ENCODE results near the gene PLPP7. TPM values are rescaled to one million over a fixed set of nuclear protein-coding genes. Genes with fewer than 3 reads are reported as not detected.

The PLPP7 gene
- total RNA-seq, 1 donor from 2014 or later = 0.20 TPM

- H3K4me1 Mint-ChIP-seq (ENCODE audit: low read depth, unreplicated experiment) = peaks cover 2% of the 10 kb centered on the region
- DNase-seq (ENCODE audit: low read depth) = no peak
These were observed 14.0 kb upstream of the PLPP7 start for GRCh38 chr9:131275332-131276093.

GRCh38 chr9:131276094-131276888 is 13.2 kb upstream of the PLPP7 start, which contains the start of gene FAM78A:
Gene FAM78A, minus strand, starts transcription at chr9:131276510. Its CDS starts 331 bp downstream, at chr9:131276179.
- Histone ChIP-seq H4K20me1 (ENCODE audit: insufficient read depth, low read length) (no peaks in the 10 kb centered on the region), H3K4me2 (ENCODE audit: low read length) (peak within 1 kb of the TSS; percentile 77), H3K27ac (ENCODE audit: low read depth, low read length) (no peak within 1 kb of the TSS), H3K79me2 (ENCODE audit: insufficient read depth, low read length) (no peaks in the 10 kb centered on the region), H3K9ac (ENCODE audit: low read length) (no peak within 1 kb of the TSS), H3K4me1 (ENCODE audit: insufficient read depth, low read length) (no peaks in the 10 kb centered on the region), H3K9me3 (ENCODE audit: insufficient read depth, low read depth, low read length) (no peaks in the 10 kb centered on the region), H3K4me3 (ENCODE audit: insufficient read depth, low read depth, low read length) (peak within 1 kb of the TSS; percentile 10), H3K27me3 (ENCODE audit: insufficient read depth, low read length) (peaks cover 23% of the 10 kb centered on the region), H3K36me3 (ENCODE audit: insufficient read depth, low read length) (no peaks in the 10 kb centered on the region), H2AFZ (ENCODE audit: low read depth, low read length) (no peak within 1 kb of the TSS)
- Mint-ChIP-seq H3K4me1 (ENCODE audit: low read depth, unreplicated experiment) (peaks cover 2% of the 10 kb centered on the region), H3K9me3 (ENCODE audit: unreplicated experiment) (no peaks in the 10 kb centered on the region), H3K4me3 (ENCODE audit: unreplicated experiment) (peak within 1 kb of the TSS; percentile 31), H3K27me3 (ENCODE audit: low read depth, unreplicated experiment) (peaks cover 50% of the 10 kb centered on the region), H3K36me3 (ENCODE audit: low read depth, unreplicated experiment) (peaks cover 4% of the 10 kb centered on the region), H3K27ac (ENCODE audit: unreplicated experiment) (no peak within 1 kb of the TSS)
- TF ChIP-seq, protein P1, sequence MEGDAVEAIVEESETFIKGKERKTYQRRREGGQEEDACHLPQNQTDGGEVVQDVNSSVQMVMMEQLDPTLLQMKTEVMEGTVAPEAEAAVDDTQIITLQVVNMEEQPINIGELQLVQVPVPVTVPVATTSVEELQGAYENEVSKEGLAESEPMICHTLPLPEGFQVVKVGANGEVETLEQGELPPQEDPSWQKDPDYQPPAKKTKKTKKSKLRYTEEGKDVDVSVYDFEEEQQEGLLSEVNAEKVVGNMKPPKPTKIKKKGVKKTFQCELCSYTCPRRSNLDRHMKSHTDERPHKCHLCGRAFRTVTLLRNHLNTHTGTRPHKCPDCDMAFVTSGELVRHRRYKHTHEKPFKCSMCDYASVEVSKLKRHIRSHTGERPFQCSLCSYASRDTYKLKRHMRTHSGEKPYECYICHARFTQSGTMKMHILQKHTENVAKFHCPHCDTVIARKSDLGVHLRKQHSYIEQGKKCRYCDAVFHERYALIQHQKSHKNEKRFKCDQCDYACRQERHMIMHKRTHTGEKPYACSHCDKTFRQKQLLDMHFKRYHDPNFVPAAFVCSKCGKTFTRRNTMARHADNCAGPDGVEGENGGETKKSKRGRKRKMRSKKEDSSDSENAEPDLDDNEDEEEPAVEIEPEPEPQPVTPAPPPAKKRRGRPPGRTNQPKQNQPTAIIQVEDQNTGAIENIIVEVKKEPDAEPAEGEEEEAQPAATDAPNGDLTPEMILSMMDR (IDR thresholded peaks at IDR 0.05; ENCODE audit: insufficient read depth, low read depth, low read length) = no peak
- TF ChIP-seq EZH2 (IDR thresholded peaks at IDR 0.05; ENCODE audit: insufficient read depth, low read length) = no peak
- FAIRE-seq (no peak), DNase-seq (ENCODE audit: low read depth) (no peak)

More at GRCh38 chr9:131275332-131276093, 14.0 kb upstream of the PLPP7 start:
- TF ChIP-seq, protein P1 (IDR thresholded peaks at IDR 0.05; ENCODE audit: insufficient read depth, low read depth, low read length) = no peak
- no peak for TF ChIP-seq EZH2 (IDR thresholded peaks at IDR 0.05; ENCODE audit: insufficient read depth, low read length)
- H3K9me3 Mint-ChIP-seq (ENCODE audit: unreplicated experiment) = no peaks in the 10 kb centered on the region
- no peaks in the 10 kb centered on the region for H4K20me1 ChIP-seq (ENCODE audit: insufficient read depth, low read length)
- no peaks in the 10 kb centered on the region for H3K36me3 ChIP-seq (ENCODE audit: insufficient read depth, low read length)
- no peak overlapping the region for H3K4me2 ChIP-seq (ENCODE audit: low read length)
- peaks cover 47% of the 10 kb centered on the region for H3K27me3 Mint-ChIP-seq (ENCODE audit: low read depth, unreplicated experiment)
- H3K9me3 ChIP-seq (ENCODE audit: insufficient read depth, low read depth, low read length) = no peaks in the 10 kb centered on the region
- no peak overlapping the region for H3K9ac ChIP-seq (ENCODE audit: low read length)
- H3K4me3 Mint-ChIP-seq (ENCODE audit: unreplicated experiment) = peak overlapping the region; percentile 31
- H3K4me1 ChIP-seq (ENCODE audit: insufficient read depth, low read length) = no peaks in the 10 kb centered on the region
- H3K79me2 ChIP-seq (ENCODE audit: insufficient read depth, low read length) = no peaks in the 10 kb centered on the region
- no peak overlapping the region for H3K27ac Mint-ChIP-seq (ENCODE audit: unreplicated experiment)
- peaks cover 16% of the 10 kb centered on the region for H3K27me3 ChIP-seq (ENCODE audit: insufficient read depth, low read length)
- peaks cover 4% of the 10 kb centered on the region for H3K36me3 Mint-ChIP-seq (ENCODE audit: low read depth, unreplicated experiment)
- no peak overlapping the region for H2AFZ ChIP-seq (ENCODE audit: low read depth, low read length)
- FAIRE-seq = no peak
- H3K4me3 ChIP-seq (ENCODE audit: insufficient read depth, low read depth, low read length) = no peak overlapping the region
- H3K27ac ChIP-seq (ENCODE audit: low read depth, low read length) = no peak overlapping the region

All from astrocyte (in vitro differentiated cells and primary cell).